Osteoblast (primary cell): ENCODE measurements around the gene CAVIN4. TPM values are rescaled to one million over a fixed set of nuclear protein-coding genes. Genes with fewer than 3 reads are reported as not detected.

Experiments used
- DNase-seq: peaks from one replicate; pipeline ENCODE4 v3.0.0; 2011; ENCODE audit warnings: low spot score, mixed read lengths; ENCODE audit not compliant: insufficient read length; ENCODE audit errors: missing footprints
- H2AFZ ChIP-seq: 2 replicates; pipeline ENCODE4 v1.6.0; 2011; ENCODE audit warnings: mild to moderate bottlenecking, low read length
- H3K27ac ChIP-seq: 2 replicates; pipeline ENCODE4 v1.5.1; 2011; ENCODE audit warnings: mild to moderate bottlenecking, low read depth, low read length, moderate library complexity
- H3K27me3 ChIP-seq: 2 replicates; pipeline ENCODE4 v1.6.0; 2012; ENCODE audit warnings: mild to moderate bottlenecking, control low read depth, inconsistent platforms, low read length, moderate library complexity; ENCODE audit not compliant: insufficient read depth
- H3K36me3 ChIP-seq: 2 replicates; pipeline ENCODE4 v1.5.1; 2011; ENCODE audit warnings: mild to moderate bottlenecking, low read length, control low read depth, moderate library complexity; ENCODE audit not compliant: insufficient read depth
- H3K4me1 ChIP-seq: 2 replicates; pipeline ENCODE4 v1.5.1; 2011; ENCODE audit warnings: mild to moderate bottlenecking, low read length, control low read depth, moderate library complexity; ENCODE audit not compliant: insufficient read depth
- H3K4me2 ChIP-seq: 2 replicates; pipeline ENCODE4 v1.6.0; 2011; ENCODE audit warnings: mild to moderate bottlenecking, low read length; ENCODE audit not compliant: insufficient read depth
- H3K4me3 ChIP-seq: fragments of 200-600 bp; sonication (generic); 3 replicates; pipeline ENCODE4 v1.5.1; 2012; ENCODE audit warnings: mild to moderate bottlenecking, low read length, inconsistent platforms; ENCODE audit not compliant: insufficient read depth
- H3K79me2 ChIP-seq: 2 replicates; pipeline ENCODE4 v1.6.0; 2012; ENCODE audit warnings: mild to moderate bottlenecking, low read length, control low read depth, inconsistent platforms; ENCODE audit not compliant: insufficient read depth
- H3K9me3 ChIP-seq: 2 replicates; pipeline ENCODE4 v1.5.1; 2011; ENCODE audit warnings: low read depth, low read length, control low read depth
- H4K20me1 ChIP-seq: 2 replicates; pipeline ENCODE4 v1.6.0; 2012; ENCODE audit warnings: mild to moderate bottlenecking, low read length, control low read depth; ENCODE audit not compliant: insufficient read depth
- CTCF ChIP-seq: IDR thresholded peaks from 2 replicates; pipeline ENCODE4 v1.5.1; 2011; ENCODE audit warnings: mild to moderate bottlenecking, low read depth, low read length, moderate library complexity; ENCODE audit errors: extremely low read depth
- total RNA-seq: library from RNA; depleted of rRNA; stranded (reverse); fragments of >200 nt; gene quantifications from 2 replicates; pipeline ENCODE4 v1.2.3, GENCODE V29; 2012

Gene CAVIN4
- total RNA-seq, 1 donor = 1.4 TPM

- no peak for TF ChIP-seq CTCF
Observed at GRCh38 chr9:100587375-100587774, 9.5 kb downstream of the CAVIN4 start.

GRCh38 chr9:100589582-100589981 is 11.7 kb downstream of the CAVIN4 start:
- no peaks in the 10 kb centered on the region for H3K79me2 ChIP-seq

More at GRCh38 chr9:100587375-100587774, 9.5 kb downstream of the CAVIN4 start:
- Histone ChIP-seq H3K27me3 (no peaks in the 10 kb centered on the region), H3K4me2 (no peak overlapping the region), H3K9me3 (no peaks in the 10 kb centered on the region), H3K79me2 (no peaks in the 10 kb centered on the region), H3K4me3 (no peak overlapping the region), H3K4me1 (peaks cover 16% of the 10 kb centered on the region), H3K36me3 (no peaks in the 10 kb centered on the region), H4K20me1 (no peaks in the 10 kb centered on the region), H2AFZ (peak overlapping the region; percentile 59), H3K27ac (no peak overlapping the region)
- DNase-seq = no peak

GRCh38 chr9:100590481-100590880 is 12.6 kb downstream of the CAVIN4 start:
- TF ChIP-seq CTCF = no peak
- Histone ChIP-seq H3K9me3 (no peaks in the 10 kb centered on the region), H3K4me2 (peak overlapping the region; percentile 6), H3K4me3 (no peak overlapping the region), H3K36me3 (no peaks in the 10 kb centered on the region), H4K20me1 (no peaks in the 10 kb centered on the region), H3K27me3 (no peaks in the 10 kb centered on the region), H2AFZ (no peak overlapping the region), H3K27ac (peak overlapping the region; percentile 7), H3K79me2 (no peaks in the 10 kb centered on the region), H3K4me1 (peaks cover 16% of the 10 kb centered on the region)
- peak; percentile 75 for DNase-seq

More at GRCh38 chr9:100589582-100589981, 11.7 kb downstream of the CAVIN4 start:
- Histone ChIP-seq H3K4me1 (peaks cover 16% of the 10 kb centered on the region), H3K4me3 (no peak overlapping the region), H3K27me3 (no peaks in the 10 kb centered on the region), H3K36me3 (no peaks in the 10 kb centered on the region), H4K20me1 (no peaks in the 10 kb centered on the region), H3K27ac (peak overlapping the region; percentile 7), H3K4me2 (peak overlapping the region; percentile 6), H2AFZ (no peak overlapping the region), H3K9me3 (no peaks in the 10 kb centered on the region)
- no peak for TF ChIP-seq CTCF
- peak; percentile 67 for DNase-seq

GRCh38 chr9:100591139-100591538 is 13.3 kb downstream of the CAVIN4 start:
- Histone ChIP-seq H3K27me3 (no peaks in the 10 kb centered on the region), H3K4me1 (peaks cover 16% of the 10 kb centered on the region), H3K79me2 (no peaks in the 10 kb centered on the region), H3K4me3 (no peak overlapping the region), H3K9me3 (no peaks in the 10 kb centered on the region), H2AFZ (no peak overlapping the region), H3K4me2 (no peak overlapping the region), H4K20me1 (no peaks in the 10 kb centered on the region), H3K27ac (no peak overlapping the region), H3K36me3 (no peaks in the 10 kb centered on the region)
- TF ChIP-seq CTCF = no peak
- DNase-seq = no peak
